ENCODE data around the gene HADHB.
A peak's percentile ranks its signal among the peaks of the same experiment; 100 is the strongest.

HADHB gene

GRCh38 chr2:26244309-26245230, at the start of gene HADHB, which contains the start of gene HADHA:
Gene HADHB, plus strand, starts transcription at chr2:26244939. Its CDS starts 9,316 bp downstream, at chr2:26254255.
Gene HADHA, minus strand, starts transcription at chr2:26244632. Its CDS starts 36 bp downstream, at chr2:26244596.
- DNase-seq (ENCODE audit: low read depth) = peak; percentile 84

- DNase-seq (ENCODE audit: low read depth) = no peak
These were observed 49.4 kb upstream of the HADHB start for GRCh38 chr2:26195040-26195984.

- DNase-seq (ENCODE audit: low read depth) = no peak
These were observed 47.9 kb upstream of the HADHB start for GRCh38 chr2:26196683-26197418.

GRCh38 chr2:26197516-26197915, 47.2 kb upstream of the HADHB start:
- no peak for DNase-seq (ENCODE audit: low read depth)

GRCh38 chr2:26202981-26203490, 41.7 kb upstream of the HADHB start:
- DNase-seq (ENCODE audit: low read depth) = no peak

GRCh38 chr2:26203906-26204305, 40.8 kb upstream of the HADHB start:
- no peak for DNase-seq (ENCODE audit: low read depth)

GRCh38 chr2:26212011-26212410, 32.7 kb upstream of the HADHB start:
- DNase-seq (ENCODE audit: low read depth) = no peak

- no peak for DNase-seq (ENCODE audit: low read depth)
These were observed 30.0 kb upstream of the HADHB start for GRCh38 chr2:26214759-26215158.

- no peak for DNase-seq (ENCODE audit: low read depth)
These were observed 28.9 kb upstream of the HADHB start for GRCh38 chr2:26215833-26216232.

GRCh38 chr2:26216587-26216986, 28.2 kb upstream of the HADHB start:
- no peak for DNase-seq (ENCODE audit: low read depth)

GRCh38 chr2:26217720-26218119, 27.0 kb upstream of the HADHB start:
- DNase-seq (ENCODE audit: low read depth) = no peak

GRCh38 chr2:26223018-26223417, 21.7 kb upstream of the HADHB start:
- DNase-seq (ENCODE audit: low read depth) = no peak

- no peak for DNase-seq (ENCODE audit: low read depth)
These were observed 20.6 kb upstream of the HADHB start for GRCh38 chr2:26224095-26224494.

GRCh38 chr2:26229595-26229994, 15.1 kb upstream of the HADHB start:
- no peak for DNase-seq (ENCODE audit: low read depth)

- no peak for DNase-seq (ENCODE audit: low read depth)
These were observed 13.9 kb upstream of the HADHB start for GRCh38 chr2:26230806-26231205.

- DNase-seq (ENCODE audit: low read depth) = no peak
These were observed 9.7 kb upstream of the HADHB start for GRCh38 chr2:26235089-26235488.

- DNase-seq (ENCODE audit: low read depth) = no peak
These were observed 6.9 kb upstream of the HADHB start for GRCh38 chr2:26237868-26238267.

GRCh38 chr2:26238311-26238958, 6.3 kb upstream of the HADHB start:
- no peak for DNase-seq (ENCODE audit: low read depth)

GRCh38 chr2:26241928-26242436, 2.8 kb upstream of the HADHB start:
- no peak for DNase-seq (ENCODE audit: low read depth)

GRCh38 chr2:26243470-26244308, 1.1 kb upstream of the HADHB start:
- no peak for DNase-seq (ENCODE audit: low read depth)

All from activated T-cell treated with anti-CD3 and anti-CD28 coated beads for 48 hours (primary cell).